GM21723 (cell line): ENCODE results near the gene EFCAB6.

Source experiments
- ATAC-seq: cut with Tn5 transposase; IDR thresholded peaks from one replicate; pipeline ENCODE4 v1.9.1; 2021; ENCODE audit warnings: mild to moderate bottlenecking, moderate library complexity; ENCODE audit not compliant: unreplicated experiment

EFCAB6 gene

DNA sequence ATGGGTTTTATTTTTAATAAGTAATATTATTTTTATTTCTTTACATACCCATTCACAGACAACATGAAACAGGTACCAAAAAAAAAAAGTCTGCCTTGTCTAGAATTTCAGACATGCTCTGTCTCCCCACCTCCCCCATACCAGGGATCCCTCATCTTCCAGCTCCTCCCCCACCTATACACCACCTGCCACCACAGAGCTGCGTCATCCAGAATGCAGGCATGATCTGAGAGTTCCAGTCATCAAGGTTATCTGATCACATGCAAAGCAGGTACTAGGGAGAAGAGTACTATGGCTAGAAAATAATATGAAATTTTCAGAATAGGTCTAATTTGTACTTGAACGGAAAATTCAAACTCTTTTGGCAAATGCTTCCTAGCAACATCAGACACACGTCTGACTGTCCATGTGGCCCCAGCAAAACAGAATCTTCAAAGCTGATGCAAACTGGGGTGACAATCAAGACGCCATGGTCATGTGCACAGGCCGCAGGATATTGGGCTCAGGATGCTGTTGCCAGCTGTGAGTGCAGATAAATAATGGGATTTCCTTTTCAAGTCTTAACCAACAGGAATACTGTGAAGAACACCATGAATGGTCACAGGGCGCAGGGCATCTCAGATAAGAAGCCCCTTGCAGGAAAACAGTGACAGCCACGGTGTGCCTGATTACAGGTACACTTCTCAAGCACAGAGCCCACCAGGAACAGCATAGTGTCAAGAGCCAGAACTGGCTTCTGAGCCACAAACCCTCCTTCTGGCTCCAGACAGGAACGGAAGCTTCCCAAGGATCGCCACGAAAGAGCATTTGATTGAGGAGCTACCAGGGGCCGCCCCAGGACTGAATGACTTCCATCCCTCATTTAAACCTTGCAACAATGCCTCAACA is 169.5 kb downstream of the EFCAB6 start:
- ATAC-seq: no peak

DNA sequence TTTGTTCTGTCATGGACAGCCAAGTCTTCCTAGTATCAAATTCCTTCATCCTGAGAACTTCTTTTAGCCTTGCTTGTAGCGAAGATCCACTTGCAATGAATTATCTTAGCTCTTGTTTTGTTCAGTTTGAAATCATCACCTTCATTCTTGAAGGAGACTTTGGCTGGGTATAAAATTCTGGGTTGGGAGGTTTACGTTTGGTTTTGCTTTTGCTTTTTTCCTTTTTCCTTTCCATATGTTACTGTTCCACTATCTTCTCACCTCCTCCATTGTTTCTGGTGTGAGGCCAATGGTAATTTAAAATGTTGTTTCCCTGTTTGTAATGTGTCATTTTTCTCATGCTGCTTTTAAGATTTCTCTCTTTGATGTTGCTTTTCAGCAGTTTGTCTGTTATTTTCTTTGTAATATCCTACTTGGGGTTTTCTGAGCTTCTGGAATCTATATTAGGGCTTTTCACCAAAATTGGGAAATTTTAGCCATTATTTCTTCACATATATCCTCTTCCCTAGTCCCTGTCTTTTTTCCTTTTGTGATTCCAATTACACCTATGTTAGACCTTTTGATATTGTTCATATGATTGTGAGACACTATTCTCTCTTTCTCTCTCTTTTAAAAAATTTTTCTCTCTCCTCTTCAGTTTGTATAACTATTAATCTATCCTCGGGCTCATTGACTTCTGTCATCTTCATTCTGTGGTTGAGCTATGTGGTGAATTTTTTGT is 172.7 kb downstream of the EFCAB6 start:
- no peak for ATAC-seq

- ATAC-seq: no peak
These were observed 174.5 kb downstream of the EFCAB6 start for GRCh38 chr22:43637275-43638260.

GRCh38 chr22:43636086-43636485 is 176.0 kb downstream of the EFCAB6 start:
- no peak for ATAC-seq

- no peak for ATAC-seq
These were observed 177.0 kb downstream of the EFCAB6 start for GRCh38 chr22:43635101-43635500.

- no peak for ATAC-seq
These were observed 177.8 kb downstream of the EFCAB6 start for GRCh38 chr22:43634316-43634715.

DNA sequence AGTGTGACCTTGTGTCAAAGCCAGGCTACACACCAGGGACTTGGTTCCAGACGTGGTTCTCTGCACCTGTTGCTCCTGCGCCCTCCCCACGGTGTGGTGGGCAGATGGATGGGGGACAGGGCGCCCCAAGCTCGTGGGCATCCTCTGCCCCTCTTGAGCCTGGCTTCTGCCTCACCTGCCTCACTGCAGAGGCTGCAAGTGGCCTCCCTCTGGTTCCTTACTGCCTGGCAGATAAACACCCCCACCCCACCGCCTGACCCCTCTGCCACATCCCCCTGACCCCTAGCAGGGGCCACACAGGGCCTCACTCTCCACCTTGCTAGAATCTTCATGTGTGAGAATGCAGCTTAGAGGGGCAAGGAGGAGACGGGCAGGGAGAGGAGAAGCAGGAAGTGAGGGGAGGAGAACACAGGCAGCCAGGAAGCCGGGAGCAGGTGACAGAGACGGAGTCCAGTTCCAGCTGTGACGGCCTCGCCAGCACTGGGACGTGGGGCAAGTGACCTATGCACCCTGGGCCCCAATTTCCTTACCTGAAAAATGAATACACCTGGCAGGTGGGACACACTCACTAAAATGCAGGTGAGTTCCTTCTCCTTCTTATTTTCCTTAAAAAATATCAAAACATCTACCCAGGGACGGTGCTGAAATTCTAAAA is 178.3 kb downstream of the EFCAB6 start:
- no peak for ATAC-seq

DNA sequence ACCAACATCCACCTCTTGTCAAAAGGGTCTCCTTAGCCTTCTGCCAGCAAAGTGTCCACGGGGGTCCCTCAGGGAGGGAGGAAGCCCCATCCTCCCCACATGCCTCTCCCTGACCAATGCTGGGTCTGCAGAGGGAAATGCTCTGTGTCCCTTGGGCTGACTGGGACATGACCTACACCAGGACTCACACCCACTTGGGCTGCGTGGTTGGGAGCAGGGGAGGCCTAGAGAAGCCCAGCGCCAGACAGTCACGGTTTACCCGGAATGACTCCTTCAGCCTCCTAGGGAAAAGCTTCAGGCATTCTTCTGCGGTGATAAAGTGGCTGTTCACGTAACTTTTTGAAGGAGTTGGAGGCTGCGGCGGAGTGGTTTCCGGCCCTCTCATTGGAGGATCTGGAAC is 180.3 kb downstream of the EFCAB6 start:
- no peak for ATAC-seq

- ATAC-seq: no peak
These were observed 180.9 kb downstream of the EFCAB6 start for GRCh38 chr22:43631201-43631600.

GRCh38 chr22:43630451-43630850 is 181.7 kb downstream of the EFCAB6 start:
- no peak for ATAC-seq

- no peak for ATAC-seq
These were observed 183.9 kb downstream of the EFCAB6 start for GRCh38 chr22:43628250-43628649.

GRCh38 chr22:43627485-43628213 is 184.5 kb downstream of the EFCAB6 start:
- no peak for ATAC-seq

GRCh38 chr22:43625242-43625641 is 186.9 kb downstream of the EFCAB6 start:
- ATAC-seq: no peak

- no peak for ATAC-seq
These were observed 187.7 kb downstream of the EFCAB6 start for GRCh38 chr22:43624144-43624998.

GRCh38 chr22:43622886-43623285 is 189.2 kb downstream of the EFCAB6 start:
- ATAC-seq: no peak

- no peak for ATAC-seq
These were observed 191.9 kb downstream of the EFCAB6 start for GRCh38 chr22:43620197-43620596.

DNA sequence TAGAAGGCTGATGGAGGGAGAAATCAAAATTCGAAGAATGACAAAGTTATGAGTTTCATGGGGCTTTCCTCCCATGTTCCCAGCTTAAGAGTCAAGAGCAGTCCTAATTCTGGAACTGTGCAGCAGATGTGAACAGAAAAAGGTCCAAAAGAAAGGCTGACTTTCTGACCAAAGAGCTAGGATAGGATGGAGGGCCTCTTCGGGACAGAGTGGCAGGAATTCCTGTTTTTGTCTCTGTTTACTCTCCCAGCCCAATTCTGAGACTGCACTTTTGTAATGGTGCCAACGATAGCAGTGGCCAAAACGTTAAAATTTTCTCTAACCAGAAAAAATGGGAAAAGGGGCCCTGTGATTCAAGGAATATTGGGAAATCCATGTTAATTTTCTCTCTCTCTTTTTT is 193.6 kb downstream of the EFCAB6 start:
- ATAC-seq: no peak

GRCh38 chr22:43616645-43617044 is 195.5 kb downstream of the EFCAB6 start:
- ATAC-seq: no peak

GRCh38 chr22:43600265-43600664 is 211.8 kb downstream of the EFCAB6 start:
- ATAC-seq: no peak
